Caco-2 (cell line): ENCODE results near the gene CFAP46. TPM values are rescaled to one million over a fixed set of nuclear protein-coding genes. Genes with fewer than 3 reads are reported as not detected.
"Not testable (repeated sequence)": the region's sequence is repeated elsewhere in the genome, so short reads cannot be mapped to it uniquely, and the experiment has no call there.

Source experiments
- BruUV-seq: library from RNA; stranded (reverse); fragments of 400-500 nt; replicated peaks from 2 replicates; lab custom pipeline; 2021; lab: Mats Ljungman, UMichigan
- CTCF ChIA-PET: fragments of 300-600 bp; sonication (Branson Sonifier 250); formaldehyde crosslinking; loops from one replicate; lab custom pipeline; 2022; ENCODE audit warnings: antibody characterized with exemption; lab: Charles Lee
- POLR2A ChIA-PET: fragments of 300-600 bp; sonication (Branson Sonifier 250); formaldehyde crosslinking; loops from one replicate; lab custom pipeline; 2022; ENCODE audit warnings: antibody characterized with exemption; lab: Charles Lee
- DNase-seq, 2 experiments: peaks; one replicate each; pipeline versions ENCODE4 v3.0.0 to v3.0.0-alpha.2; 2020 to 2022
- H3K27me3 ChIP-seq: replicated peaks from 2 replicates; pipeline ENCODE4 v1.6.0; 2011; ENCODE audit warnings: low read length; ENCODE audit not compliant: control insufficient read depth, insufficient read depth
- H3K36me3 ChIP-seq: 2 replicates; pipeline ENCODE4 v1.5.1; 2011; ENCODE audit warnings: low read length; ENCODE audit not compliant: control insufficient read depth, insufficient read depth
- H3K4me1 ChIP-seq: fragments of 250-450 bp; sonication (Bioruptor Pico); 2 replicates; pipeline ENCODE4 v1.5.1; 2020; ENCODE audit warnings: mild to moderate bottlenecking
- H3K4me3 ChIP-seq: 2 replicates; pipeline ENCODE4 v1.5.1; 2011; ENCODE audit warnings: low read depth, mild to moderate bottlenecking, control low read depth, low read length
- H3K9me3 ChIP-seq: fragments of 250-450 bp; sonication (Bioruptor Pico); 2 replicates; pipeline ENCODE4 v1.5.1; 2020; ENCODE audit warnings: mild to moderate bottlenecking, moderate library complexity
- H3K27ac Mint-ChIP-seq: one replicate; pipeline ENCODE4 v1.8.0; 2022; ENCODE audit warnings: mixed read lengths; ENCODE audit not compliant: unreplicated experiment
- H3K27me3 Mint-ChIP-seq: one replicate; pipeline ENCODE4 v1.8.0; 2022; ENCODE audit warnings: mixed read lengths; ENCODE audit not compliant: insufficient read depth, unreplicated experiment
- H3K36me3 Mint-ChIP-seq: one replicate; pipeline ENCODE4 v1.8.0; 2022; ENCODE audit warnings: mild to moderate bottlenecking, mixed read lengths; ENCODE audit not compliant: insufficient read depth, unreplicated experiment
- H3K4me1 Mint-ChIP-seq: one replicate; pipeline ENCODE4 v1.8.0; 2022; ENCODE audit warnings: low read depth, mixed read lengths; ENCODE audit not compliant: unreplicated experiment
- H3K4me3 Mint-ChIP-seq: one replicate; pipeline ENCODE4 v1.8.0; 2022; ENCODE audit warnings: mild to moderate bottlenecking, moderate library complexity, mixed read lengths; ENCODE audit not compliant: unreplicated experiment
- H3K9me3 Mint-ChIP-seq: one replicate; pipeline ENCODE4 v1.8.0; 2022; ENCODE audit warnings: mixed read lengths; ENCODE audit not compliant: unreplicated experiment
- intact Hi-C: fragments of 100-400 bp; cut with micrococcal nuclease; formaldehyde crosslinking; loops from one replicate; pipeline ENCODE4 v1.10.0; 2022; ENCODE audit not compliant: unreplicated experiment
- total RNA-seq: library from RNA; stranded (reverse); gene quantifications from 2 replicates; pipeline ENCODE4 v1.2.3, GENCODE V29; 2022
- TF ChIP-seq, protein P1 (sequence below), 2 experiments: fragments of 200-600 bp in 1 of 2; IDR thresholded peaks; 1 replicate in 1 of 2; 2 replicates in 1 of 2; pipeline versions ENCODE4 v1.5.1 to v1.8.0; 2011 to 2022; ENCODE audit warnings: antibody characterized with exemption in 1 of 2, control low read depth in 1 of 2, inconsistent platforms in 1 of 2, low read depth in 1 of 2, low read length in 1 of 2, mild to moderate bottlenecking in 1 of 2, moderate library complexity in 1 of 2; ENCODE audit not compliant: insufficient read depth in 1 of 2, severe bottlenecking in 1 of 2, unreplicated experiment in 1 of 2

The CFAP46 gene
- total RNA-seq, 1 experiment from 2014 or later = not detected

DNA sequence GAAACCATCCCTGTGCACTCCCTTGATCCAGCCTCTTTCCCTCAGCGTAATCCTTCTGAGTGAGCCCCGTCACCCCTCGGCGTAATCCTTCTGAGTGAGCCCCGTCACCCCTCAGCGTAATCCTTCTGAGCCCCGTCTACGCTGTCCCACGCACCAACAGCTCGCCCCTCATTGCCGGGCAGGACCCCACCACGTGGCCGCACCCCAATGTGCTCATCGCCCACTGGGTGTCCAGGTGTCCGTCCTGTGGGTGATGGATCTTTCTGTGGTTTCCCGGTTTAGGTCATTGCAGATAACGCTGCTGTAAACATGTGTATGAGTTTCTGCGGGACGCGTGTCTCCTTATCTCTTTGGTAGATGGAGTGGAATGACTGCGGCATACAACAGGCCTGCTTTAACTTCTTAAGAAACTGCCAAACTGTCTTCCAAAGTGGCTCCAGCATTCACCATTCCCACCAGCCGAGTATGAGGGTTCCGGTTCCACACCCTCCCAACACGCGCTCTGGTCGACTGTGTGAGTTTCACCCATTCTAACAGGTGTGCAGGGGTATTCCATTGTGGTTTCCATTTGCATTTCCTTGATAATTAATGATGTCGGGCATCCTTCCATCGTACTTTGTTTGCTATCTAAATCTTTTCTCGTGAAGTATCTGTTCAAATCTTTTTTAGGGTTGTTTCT is 114.4 kb downstream of the CFAP46 start:
- intact Hi-C loops = no loop called here
- Mint-ChIP-seq H3K27ac (no peak overlapping the region), H3K36me3 (peaks cover 9% of the 10 kb centered on the region), H3K4me1 (no peaks in the 10 kb centered on the region), H3K4me3 (no peak overlapping the region), H3K27me3 (peaks cover 33% of the 10 kb centered on the region), H3K9me3 (peaks cover 10% of the 10 kb centered on the region)
- H3K27me3 ChIP-seq = no peaks in the 10 kb centered on the region
- H3K9me3 ChIP-seq = peaks cover 6% of the 10 kb centered on the region
- H3K4me3 ChIP-seq = no peak overlapping the region
- ChIA-PET CTCF (no interaction called here), POLR2A (no interaction called here)
- no peaks in the 10 kb centered on the region for H3K4me1 ChIP-seq
- H3K36me3 ChIP-seq = no peaks in the 10 kb centered on the region
- BruUV-seq = no TSS peak
- TF ChIP-seq, protein P1, sequence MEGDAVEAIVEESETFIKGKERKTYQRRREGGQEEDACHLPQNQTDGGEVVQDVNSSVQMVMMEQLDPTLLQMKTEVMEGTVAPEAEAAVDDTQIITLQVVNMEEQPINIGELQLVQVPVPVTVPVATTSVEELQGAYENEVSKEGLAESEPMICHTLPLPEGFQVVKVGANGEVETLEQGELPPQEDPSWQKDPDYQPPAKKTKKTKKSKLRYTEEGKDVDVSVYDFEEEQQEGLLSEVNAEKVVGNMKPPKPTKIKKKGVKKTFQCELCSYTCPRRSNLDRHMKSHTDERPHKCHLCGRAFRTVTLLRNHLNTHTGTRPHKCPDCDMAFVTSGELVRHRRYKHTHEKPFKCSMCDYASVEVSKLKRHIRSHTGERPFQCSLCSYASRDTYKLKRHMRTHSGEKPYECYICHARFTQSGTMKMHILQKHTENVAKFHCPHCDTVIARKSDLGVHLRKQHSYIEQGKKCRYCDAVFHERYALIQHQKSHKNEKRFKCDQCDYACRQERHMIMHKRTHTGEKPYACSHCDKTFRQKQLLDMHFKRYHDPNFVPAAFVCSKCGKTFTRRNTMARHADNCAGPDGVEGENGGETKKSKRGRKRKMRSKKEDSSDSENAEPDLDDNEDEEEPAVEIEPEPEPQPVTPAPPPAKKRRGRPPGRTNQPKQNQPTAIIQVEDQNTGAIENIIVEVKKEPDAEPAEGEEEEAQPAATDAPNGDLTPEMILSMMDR (IDR thresholded peaks at IDR 0.05; ENCODE audit: insufficient read depth in 1 of 2, low read depth in 1 of 2, low read length in 1 of 2, severe bottlenecking in 1 of 2, unreplicated experiment in 1 of 2) = no peak
- no peak for DNase-seq

DNA sequence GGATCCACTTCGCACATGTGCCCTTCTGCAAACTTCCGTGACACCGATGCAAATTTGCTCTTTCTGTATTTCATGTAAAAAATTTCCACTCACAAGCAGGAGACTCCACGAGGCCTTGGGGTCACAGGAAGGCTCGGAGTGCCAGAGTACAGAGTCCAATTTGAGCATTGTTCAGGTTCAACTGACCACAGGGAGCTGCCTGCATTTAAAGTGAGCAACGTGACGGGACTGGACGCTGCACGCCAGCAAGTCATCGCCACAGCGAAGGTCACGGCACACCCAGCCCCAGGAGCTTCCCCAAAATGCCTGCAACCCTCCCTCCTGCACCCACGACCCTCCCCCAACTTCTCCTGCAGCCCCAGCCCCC is 115.0 kb downstream of the CFAP46 start:
- H3K4me1 ChIP-seq = no peaks in the 10 kb centered on the region
- H3K4me3 ChIP-seq = no peak overlapping the region
- Mint-ChIP-seq H3K27me3 (peaks cover 32% of the 10 kb centered on the region), H3K36me3 (peaks cover 9% of the 10 kb centered on the region), H3K4me3 (no peak overlapping the region), H3K4me1 (no peaks in the 10 kb centered on the region), H3K9me3 (peaks cover 10% of the 10 kb centered on the region), H3K27ac (no peak overlapping the region)
- no peaks in the 10 kb centered on the region for H3K27me3 ChIP-seq
- DNase-seq = no peak
- BruUV-seq = no TSS peak
- ChIA-PET CTCF (no interaction called here), POLR2A (no interaction called here)
- no peaks in the 10 kb centered on the region for H3K36me3 ChIP-seq
- intact Hi-C loops = no loop called here
- H3K9me3 ChIP-seq = peaks cover 6% of the 10 kb centered on the region
- TF ChIP-seq, protein P1 (IDR thresholded peaks at IDR 0.05; ENCODE audit: insufficient read depth in 1 of 2, low read depth in 1 of 2, low read length in 1 of 2, severe bottlenecking in 1 of 2, unreplicated experiment in 1 of 2) = no peak

DNA sequence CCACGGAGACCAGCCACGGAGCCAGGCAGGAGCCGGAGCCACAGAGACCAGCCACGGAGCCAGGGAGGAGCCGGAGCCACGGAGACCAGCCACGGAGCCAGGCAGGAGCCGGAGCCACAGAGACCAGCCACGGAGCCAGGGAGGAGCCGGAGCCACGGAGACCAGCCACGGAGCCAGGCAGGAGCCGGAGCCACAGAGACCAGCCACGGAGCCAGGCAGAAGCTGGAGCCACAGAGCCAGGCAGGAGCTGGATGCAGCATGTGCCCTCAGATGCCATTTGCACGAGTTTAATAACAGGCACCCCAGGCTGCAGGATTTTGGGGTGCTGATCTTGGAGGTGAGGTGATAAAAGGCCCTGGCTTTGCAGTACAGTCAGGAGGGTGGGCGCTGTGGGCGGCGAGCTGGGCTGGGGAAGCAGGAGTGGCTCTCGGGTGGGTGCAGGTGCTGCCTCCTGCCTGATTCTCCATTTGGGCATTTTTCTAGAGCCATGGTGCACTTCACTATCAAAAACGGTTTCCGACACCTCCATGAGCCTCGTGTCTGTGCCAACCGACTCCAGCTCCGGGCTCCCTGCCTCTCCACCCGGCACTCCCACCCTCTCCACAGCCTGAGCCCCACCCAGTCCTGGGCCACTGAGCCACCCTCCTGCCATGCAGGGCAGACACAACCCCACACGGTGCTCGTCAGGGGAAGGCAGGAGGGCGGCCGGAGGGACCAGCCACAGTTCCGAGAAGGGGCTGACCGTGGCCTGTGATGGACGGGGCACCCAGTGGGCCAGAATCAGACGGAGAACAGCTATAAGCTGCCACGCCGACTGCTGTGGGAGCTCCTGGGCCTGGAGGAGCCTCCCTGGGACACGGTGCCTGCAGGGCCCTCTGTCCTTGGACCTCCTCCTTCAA is 115.6 kb downstream of the CFAP46 start:
- no peaks in the 10 kb centered on the region for H3K4me1 Mint-ChIP-seq
- peaks cover 9% of the 10 kb centered on the region for H3K36me3 Mint-ChIP-seq
- intact Hi-C loops = no loop called here
- peaks cover 6% of the 10 kb centered on the region for H3K9me3 ChIP-seq
- H3K36me3 ChIP-seq = no peaks in the 10 kb centered on the region
- BruUV-seq = no TSS peak
- peaks cover 10% of the 10 kb centered on the region for H3K9me3 Mint-ChIP-seq
- no peak for DNase-seq
- H3K4me3 ChIP-seq = no peak overlapping the region
- no peaks in the 10 kb centered on the region for H3K4me1 ChIP-seq
- H3K4me3 Mint-ChIP-seq = no peak overlapping the region
- POLR2A ChIA-PET = no interaction called here
- no peak overlapping the region for H3K27ac Mint-ChIP-seq
- peaks cover 25% of the 10 kb centered on the region for H3K27me3 Mint-ChIP-seq
- no peaks in the 10 kb centered on the region for H3K27me3 ChIP-seq
- CTCF ChIA-PET = no interaction called here
- TF ChIP-seq, protein P1 (IDR thresholded peaks at IDR 0.05; ENCODE audit: insufficient read depth in 1 of 2, low read depth in 1 of 2, low read length in 1 of 2, severe bottlenecking in 1 of 2, unreplicated experiment in 1 of 2) = no peak

DNA sequence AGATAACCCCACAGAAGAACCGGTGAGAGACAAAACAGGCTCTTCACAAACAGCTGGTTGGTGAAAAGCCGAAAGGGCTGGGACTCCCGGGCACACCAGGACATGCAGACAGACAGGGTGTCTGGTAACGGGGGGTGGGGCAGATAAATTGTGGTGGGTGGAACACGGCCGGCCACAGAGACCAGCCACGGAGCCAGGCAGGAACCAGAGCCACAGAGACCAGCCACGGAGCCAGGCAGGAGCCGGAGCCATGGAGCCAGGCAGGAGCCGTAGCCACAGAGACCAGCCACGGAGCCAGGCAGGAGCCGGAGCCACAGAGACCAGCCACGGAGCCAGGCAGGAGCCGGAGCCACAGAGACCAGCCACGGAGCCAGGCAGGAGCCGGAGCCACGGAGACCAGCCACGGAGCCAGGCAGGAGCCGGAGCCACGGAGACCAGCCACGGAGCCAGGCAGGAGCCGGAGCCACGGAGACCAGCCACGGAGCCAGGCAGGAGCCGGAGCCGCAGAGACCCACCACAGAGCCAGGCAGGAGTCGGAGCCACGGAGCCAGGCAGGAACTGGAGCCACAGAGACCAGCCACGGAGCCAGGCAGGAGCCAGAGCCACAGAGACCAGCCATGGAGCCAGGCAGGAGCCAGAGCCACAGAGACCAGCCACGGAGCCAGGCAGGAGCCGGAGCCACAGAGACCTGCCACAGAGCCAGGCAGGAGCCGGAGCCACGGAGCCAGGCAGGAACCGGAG is 116.4 kb downstream of the CFAP46 start:
- H3K4me1 ChIP-seq, H3K36me3 ChIP-seq, H3K27ac Mint-ChIP-seq, POLR2A ChIA-PET, H3K4me3 Mint-ChIP-seq, H3K4me1 Mint-ChIP-seq, H3K36me3 Mint-ChIP-seq, intact Hi-C loops, H3K4me3 ChIP-seq, BruUV-seq, H3K27me3 ChIP-seq, H3K9me3 ChIP-seq, CTCF ChIA-PET: not testable (repeated sequence)
- DNase-seq = peak in 1 of 2 experiments; percentile 19
- Mint-ChIP-seq H3K27me3 (peaks cover 22% of the 10 kb centered on the region), H3K9me3 (peaks cover 10% of the 10 kb centered on the region)
